HL-60 (cell line): ENCODE measurements around the gene EYA4.

ENCODE experiments used
- DNase-seq, 2 experiments: peaks; one replicate each; pipeline ENCODE4 v3.0.0-alpha.2; 2010 to 2020; ENCODE audit warnings: low read depth in 1 of 2, low spot score in 1 of 2
- H3K27ac ChIP-seq: fragments of 250-450 bp; sonication (Bioruptor Pico); replicated peaks from 2 replicates; pipeline ENCODE4 v1.5.1; 2020; ENCODE audit warnings: mild to moderate bottlenecking, moderate library complexity
- H3K27me3 ChIP-seq: fragments of 250-450 bp; sonication (Bioruptor Pico); 2 replicates; pipeline ENCODE4 v1.5.1; 2021; ENCODE audit warnings: mild to moderate bottlenecking, moderate library complexity; ENCODE audit not compliant: insufficient read depth, poor library complexity, severe bottlenecking
- H3K4me3 ChIP-seq: replicated peaks from 2 replicates; pipeline ENCODE4 v1.5.1; 2011; ENCODE audit warnings: mild to moderate bottlenecking, control low read depth, low read length; ENCODE audit not compliant: insufficient read depth
- CTCF ChIP-seq: IDR thresholded peaks from one replicate; pipeline ENCODE4 v1.5.1; 2011; ENCODE audit warnings: low read length, control low read depth, inconsistent platforms; ENCODE audit not compliant: insufficient read depth
- GABPA ChIP-seq: IDR thresholded peaks from 2 replicates; pipeline ENCODE4 v1.6.1; 2012; ENCODE audit warnings: low read depth
- POLR2AphosphoS5 ChIP-seq: IDR thresholded peaks from 2 replicates; pipeline ENCODE4 v1.6.1; 2012; ENCODE audit warnings: low read depth
- REST ChIP-seq: IDR thresholded peaks from 2 replicates; pipeline ENCODE4 v1.6.1; 2012; ENCODE audit warnings: low read depth; ENCODE audit not compliant: insufficient replicate concordance
- SPI1 ChIP-seq: IDR thresholded peaks from 2 replicates; pipeline ENCODE4 v1.6.1; 2012; ENCODE audit warnings: low read depth, mild to moderate bottlenecking, borderline replicate concordance

The EYA4 gene

GRCh38 chr6:133411757-133412156 lies 170.6 kb downstream of the EYA4 start:
- Histone ChIP-seq H3K27me3 (no peaks in the 10 kb centered on the region), H3K27ac (no peak overlapping the region), H3K4me3 (no peak overlapping the region)
- TF ChIP-seq SPI1 = no peak
- no peak for TF ChIP-seq REST
- TF ChIP-seq GABPA = no peak
- no peak for TF ChIP-seq POLR2AphosphoS5
- TF ChIP-seq CTCF = no peak
- DNase-seq = no peak

GRCh38 chr6:133415262-133415661 lies 174.1 kb downstream of the EYA4 start:
- no peaks in the 10 kb centered on the region for H3K27me3 ChIP-seq
- H3K4me3 ChIP-seq = no peak overlapping the region
- TF ChIP-seq GABPA (no peak), POLR2AphosphoS5 (no peak), REST (no peak), SPI1 (no peak), CTCF (no peak)
- H3K27ac ChIP-seq = no peak overlapping the region
- DNase-seq = no peak

- no peak for DNase-seq
- Histone ChIP-seq H3K27ac (no peak overlapping the region), H3K4me3 (no peak overlapping the region), H3K27me3 (no peaks in the 10 kb centered on the region)
- no peak for TF ChIP-seq SPI1
- TF ChIP-seq GABPA = no peak
- TF ChIP-seq CTCF = no peak
- no peak for TF ChIP-seq REST
Measured at GRCh38 chr6:133418108-133418507, 177.0 kb downstream of the EYA4 start.
